ENCODE measurements around the gene PRPS1. TPM values are rescaled to one million over a fixed set of nuclear protein-coding genes. Genes with fewer than 3 reads are reported as not detected.
"Not testable (repeated sequence)": the region's sequence is repeated elsewhere in the genome, so short reads cannot be mapped to it uniquely, and the experiment has no call there.

The PRPS1 gene
- total and polyA plus RNA-seq, 7 donors = 9.6 to 35.8 (median 18.8) TPM

DNA sequence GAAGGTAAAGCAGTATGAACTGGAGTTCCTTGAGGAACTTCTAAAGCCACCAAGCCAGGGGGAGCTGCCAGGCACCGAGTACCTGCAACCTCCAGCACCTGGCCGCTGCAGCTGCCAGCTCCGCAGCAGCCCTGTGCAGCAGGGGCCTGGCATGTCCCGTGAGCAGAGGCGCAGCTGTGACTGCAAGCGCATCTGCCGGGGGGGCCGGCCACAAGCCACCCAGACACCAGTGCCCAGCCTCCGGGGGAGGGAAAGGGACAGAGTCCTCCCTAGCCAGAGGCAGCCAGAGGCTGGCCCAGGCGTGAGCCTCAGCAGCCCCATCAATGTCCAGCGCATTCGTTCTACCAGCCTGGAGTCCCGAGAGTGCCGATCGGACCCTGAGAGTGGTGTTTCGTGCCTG, 26.6 kb upstream of the PRPS1 start:
- Histone ChIP-seq H3K4me1 (no peaks in the 10 kb centered on the region), H3K9me3 (no peaks in the 10 kb centered on the region), H3K27me3 (no peaks in the 10 kb centered on the region), H3K27ac (no peak overlapping the region), H3K36me3 (no peaks in the 10 kb centered on the region), H3K4me3 (no peak overlapping the region)
- no peak for DNase-seq
- intact Hi-C loops (cut with DNase I) = no loop called here
- 94 to 95% methylated on average over 16 of the region's 16 CpGs for WGBS, 2 donors
- no peak for TF ChIP-seq POLR2AphosphoS5 (IDR thresholded peaks at IDR 0.05)
- TF ChIP-seq EP300 (IDR thresholded peaks at IDR 0.05) = no peak
- TF ChIP-seq POLR2A (IDR thresholded peaks at IDR 0.05) = no peak
- TF ChIP-seq, protein P1, sequence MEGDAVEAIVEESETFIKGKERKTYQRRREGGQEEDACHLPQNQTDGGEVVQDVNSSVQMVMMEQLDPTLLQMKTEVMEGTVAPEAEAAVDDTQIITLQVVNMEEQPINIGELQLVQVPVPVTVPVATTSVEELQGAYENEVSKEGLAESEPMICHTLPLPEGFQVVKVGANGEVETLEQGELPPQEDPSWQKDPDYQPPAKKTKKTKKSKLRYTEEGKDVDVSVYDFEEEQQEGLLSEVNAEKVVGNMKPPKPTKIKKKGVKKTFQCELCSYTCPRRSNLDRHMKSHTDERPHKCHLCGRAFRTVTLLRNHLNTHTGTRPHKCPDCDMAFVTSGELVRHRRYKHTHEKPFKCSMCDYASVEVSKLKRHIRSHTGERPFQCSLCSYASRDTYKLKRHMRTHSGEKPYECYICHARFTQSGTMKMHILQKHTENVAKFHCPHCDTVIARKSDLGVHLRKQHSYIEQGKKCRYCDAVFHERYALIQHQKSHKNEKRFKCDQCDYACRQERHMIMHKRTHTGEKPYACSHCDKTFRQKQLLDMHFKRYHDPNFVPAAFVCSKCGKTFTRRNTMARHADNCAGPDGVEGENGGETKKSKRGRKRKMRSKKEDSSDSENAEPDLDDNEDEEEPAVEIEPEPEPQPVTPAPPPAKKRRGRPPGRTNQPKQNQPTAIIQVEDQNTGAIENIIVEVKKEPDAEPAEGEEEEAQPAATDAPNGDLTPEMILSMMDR (IDR thresholded peaks at IDR 0.05) = no peak

DNA sequence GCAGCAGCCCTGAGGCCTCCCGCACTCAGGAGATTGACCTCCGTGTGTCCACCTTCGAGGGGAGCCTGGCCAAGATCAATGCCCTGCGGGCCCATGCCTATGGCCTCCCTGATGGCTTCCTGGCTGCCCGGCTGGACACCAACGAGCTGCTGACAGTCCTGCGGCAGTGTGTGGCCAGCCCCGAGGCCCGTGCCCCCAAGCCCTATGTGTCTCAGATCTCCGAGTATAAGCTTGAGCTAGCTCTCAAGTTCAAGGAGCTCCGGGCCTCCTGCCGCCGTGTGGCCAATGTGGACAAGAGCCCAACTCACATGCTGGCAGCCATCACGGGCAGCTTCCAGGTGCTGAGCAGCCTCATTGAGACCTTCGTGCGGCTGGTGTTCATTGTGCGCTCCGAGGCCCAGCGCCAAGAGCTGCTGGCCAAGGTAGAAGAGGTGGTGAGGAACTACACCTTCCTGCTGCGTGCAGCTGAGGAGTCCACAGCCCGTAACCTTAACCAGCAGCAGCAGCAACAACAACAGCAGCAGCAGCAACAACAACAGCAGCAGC, 25.5 kb upstream of the PRPS1 start:
- intact Hi-C loops (cut with DNase I) = no loop called here
- no peaks in the 10 kb centered on the region for H3K36me3 ChIP-seq
- TF ChIP-seq, protein P1 (IDR thresholded peaks at IDR 0.05) = no peak
- no peak for TF ChIP-seq POLR2AphosphoS5 (IDR thresholded peaks at IDR 0.05)
- no peak for TF ChIP-seq EP300 (IDR thresholded peaks at IDR 0.05)
- no peak for DNase-seq
- no peak overlapping the region for H3K4me3 ChIP-seq
- no peak overlapping the region for H3K27ac ChIP-seq
- no peaks in the 10 kb centered on the region for H3K4me1 ChIP-seq
- 90 to 93% methylated on average over 21 of the region's 21 CpGs for WGBS, 2 donors
- H3K27me3 ChIP-seq = no peaks in the 10 kb centered on the region
- H3K9me3 ChIP-seq = no peaks in the 10 kb centered on the region

DNA sequence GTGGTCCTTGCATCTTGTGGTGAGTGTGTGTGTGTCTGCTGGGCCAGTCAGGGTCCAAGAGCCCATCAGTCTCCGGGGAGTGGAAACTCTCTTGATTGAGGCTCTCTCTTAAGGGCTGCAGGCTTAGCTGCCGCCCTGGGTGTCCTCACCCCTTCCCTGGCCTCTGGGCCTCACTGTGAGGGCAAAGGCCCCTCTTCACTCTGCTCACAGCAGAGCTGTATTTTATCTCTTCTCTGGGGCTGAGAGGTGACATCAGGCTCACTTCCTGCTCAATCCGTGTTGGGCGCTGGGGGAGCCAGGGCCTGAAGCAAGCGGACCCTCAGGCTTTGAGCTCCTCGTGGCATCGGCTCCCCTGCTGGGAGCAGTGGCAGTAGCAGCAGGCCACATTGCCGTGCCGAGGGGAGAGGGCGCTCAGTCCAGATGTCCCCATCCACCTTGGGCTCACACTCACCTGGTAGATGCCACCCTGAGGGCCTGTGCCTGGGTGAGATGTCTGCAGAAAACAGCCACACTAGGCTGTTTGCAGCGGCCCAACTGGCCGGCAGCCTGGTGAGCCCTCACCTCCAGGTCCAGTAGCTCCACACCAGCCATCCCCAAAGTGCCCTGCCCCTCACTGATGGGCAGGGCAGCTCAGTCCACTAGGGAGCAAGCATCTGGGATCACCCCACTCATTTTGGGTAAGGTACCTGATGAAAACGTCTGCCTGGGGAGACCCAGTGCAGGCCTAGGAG, 24.7 kb upstream of the PRPS1 start:
- intact Hi-C loops (cut with DNase I) = no loop called here
- H3K9me3 ChIP-seq = no peaks in the 10 kb centered on the region

DNA sequence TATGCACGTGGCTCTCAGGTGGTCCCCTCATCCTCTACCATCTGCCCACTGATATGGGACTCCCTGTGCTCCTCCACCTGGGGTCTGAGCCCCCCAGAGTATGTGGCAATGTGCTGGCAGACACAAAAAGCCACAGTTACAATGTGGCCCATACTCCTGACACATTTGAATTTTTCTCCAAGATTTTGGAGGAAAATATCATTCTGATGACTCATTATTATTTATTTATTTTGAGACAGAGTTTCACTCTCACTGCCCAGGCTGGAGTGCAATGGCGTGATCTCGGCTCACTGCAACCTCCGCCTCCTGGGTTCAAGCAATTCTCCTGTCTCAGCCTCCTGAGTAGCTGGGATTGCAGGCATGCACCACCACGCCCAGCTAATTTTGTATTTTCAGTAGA, 19.2 kb upstream of the PRPS1 start:
- H3K9me3 ChIP-seq; H3K27ac ChIP-seq; H3K27me3 ChIP-seq; intact Hi-C loops (cut with DNase I); H3K4me1 ChIP-seq; H3K4me3 ChIP-seq; DNase-seq; H3K36me3 ChIP-seq: not testable (repeated sequence)
- 83 to 94% methylated on average over 5 of the region's 5 CpGs for WGBS, 2 donors

More for the DNA sequence above, 24.7 kb upstream of the PRPS1 start:
- H3K27me3 ChIP-seq = no peaks in the 10 kb centered on the region
- TF ChIP-seq, protein P1 (IDR thresholded peaks at IDR 0.05) = no peak
- TF ChIP-seq EP300 (IDR thresholded peaks at IDR 0.05) = no peak
- no peak for TF ChIP-seq POLR2A (IDR thresholded peaks at IDR 0.05)
- TF ChIP-seq POLR2AphosphoS5 (IDR thresholded peaks at IDR 0.05) = no peak
- no peak overlapping the region for H3K27ac ChIP-seq
- no peaks in the 10 kb centered on the region for H3K4me1 ChIP-seq
- WGBS, 2 donors = 71 to 75% methylated on average over 13 of the region's 13 CpGs
- DNase-seq = no peak
- H3K4me3 ChIP-seq = no peak overlapping the region
- H3K36me3 ChIP-seq = no peaks in the 10 kb centered on the region

DNA sequence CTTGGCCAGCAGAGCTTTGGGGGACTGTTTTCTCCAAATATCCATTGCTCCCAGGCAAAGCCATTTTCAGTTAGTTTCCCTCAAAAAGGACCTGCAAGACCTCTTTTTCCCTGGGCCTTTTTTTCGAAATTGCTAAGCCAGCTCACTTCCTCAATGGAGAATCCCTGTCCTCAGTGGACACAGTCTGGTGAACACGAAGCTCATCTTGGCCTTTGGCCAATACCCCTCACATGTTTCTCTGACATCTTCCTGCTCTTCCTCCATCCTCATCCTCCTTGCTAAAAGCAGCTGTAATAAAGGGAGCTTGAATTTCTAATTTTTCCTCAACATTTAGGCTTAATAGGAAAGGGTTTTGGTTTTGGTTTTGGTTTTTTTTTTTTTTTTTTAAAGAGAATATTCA, 17.6 kb upstream of the PRPS1 start:
- intact Hi-C loops (cut with DNase I) = no loop called here
- Histone ChIP-seq H3K36me3 (no peaks in the 10 kb centered on the region), H3K9me3 (no peaks in the 10 kb centered on the region), H3K27me3 (no peaks in the 10 kb centered on the region), H3K4me1 (no peaks in the 10 kb centered on the region), H3K27ac (no peak overlapping the region), H3K4me3 (no peak overlapping the region)
- DNase-seq = no peak
- 50 to 51% methylated on average over 2 of the region's 2 CpGs for WGBS, 2 donors
- TF ChIP-seq POLR2AphosphoS5 (IDR thresholded peaks at IDR 0.05) (no peak), EP300 (IDR thresholded peaks at IDR 0.05) (no peak), POLR2A (IDR thresholded peaks at IDR 0.05) (no peak)
- TF ChIP-seq, protein P1 (IDR thresholded peaks at IDR 0.05) = no peak

Measured in sigmoid colon (tissue), 7 donors.